PC-9 (cell line): ENCODE measurements around the gene CTIF.

Experiments used
- EZH2 ChIP-seq: fragments of 200-600 bp; sonication (generic); IDR thresholded peaks from 2 replicates; pipeline ENCODE4 v1.8.0; 2017; ENCODE audit warnings: antibody characterized with exemption, low read depth
- TF ChIP-seq, protein P1 (sequence below): fragments of 200-600 bp; sonication (generic); conservative IDR thresholded peaks from 2 replicates; pipeline ENCODE4 v1.6.1; 2017; ENCODE audit warnings: mixed run types, antibody characterized with exemption, mild to moderate bottlenecking, moderate library complexity

- TF ChIP-seq, protein P1, sequence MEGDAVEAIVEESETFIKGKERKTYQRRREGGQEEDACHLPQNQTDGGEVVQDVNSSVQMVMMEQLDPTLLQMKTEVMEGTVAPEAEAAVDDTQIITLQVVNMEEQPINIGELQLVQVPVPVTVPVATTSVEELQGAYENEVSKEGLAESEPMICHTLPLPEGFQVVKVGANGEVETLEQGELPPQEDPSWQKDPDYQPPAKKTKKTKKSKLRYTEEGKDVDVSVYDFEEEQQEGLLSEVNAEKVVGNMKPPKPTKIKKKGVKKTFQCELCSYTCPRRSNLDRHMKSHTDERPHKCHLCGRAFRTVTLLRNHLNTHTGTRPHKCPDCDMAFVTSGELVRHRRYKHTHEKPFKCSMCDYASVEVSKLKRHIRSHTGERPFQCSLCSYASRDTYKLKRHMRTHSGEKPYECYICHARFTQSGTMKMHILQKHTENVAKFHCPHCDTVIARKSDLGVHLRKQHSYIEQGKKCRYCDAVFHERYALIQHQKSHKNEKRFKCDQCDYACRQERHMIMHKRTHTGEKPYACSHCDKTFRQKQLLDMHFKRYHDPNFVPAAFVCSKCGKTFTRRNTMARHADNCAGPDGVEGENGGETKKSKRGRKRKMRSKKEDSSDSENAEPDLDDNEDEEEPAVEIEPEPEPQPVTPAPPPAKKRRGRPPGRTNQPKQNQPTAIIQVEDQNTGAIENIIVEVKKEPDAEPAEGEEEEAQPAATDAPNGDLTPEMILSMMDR, result no peak
- TF ChIP-seq EZH2, result no peak
These were observed 121.8 kb downstream of the CTIF start for GRCh38 chr18:48660346-48661228.
